Choroid plexus epithelial cell (primary cell): Measurements from ENCODE around the gene HSPA12B.

Experiments
- DNase-seq: peaks from one replicate; pipeline ENCODE4 v3.0.0-alpha.2; 2010; ENCODE audit warnings: low read depth
- H3K4me3 ChIP-seq: 2 replicates; pipeline ENCODE4 v1.5.1; 2011; ENCODE audit warnings: low read depth, mild to moderate bottlenecking, control low read depth, low read length, moderate library complexity
- TF ChIP-seq, protein P1 (sequence below): conservative IDR thresholded peaks from 2 replicates; pipeline ENCODE4 v1.5.1; 2011; ENCODE audit warnings: low read depth, mild to moderate bottlenecking, control low read depth, inconsistent platforms, low read length, moderate library complexity

HSPA12B gene

DNA sequence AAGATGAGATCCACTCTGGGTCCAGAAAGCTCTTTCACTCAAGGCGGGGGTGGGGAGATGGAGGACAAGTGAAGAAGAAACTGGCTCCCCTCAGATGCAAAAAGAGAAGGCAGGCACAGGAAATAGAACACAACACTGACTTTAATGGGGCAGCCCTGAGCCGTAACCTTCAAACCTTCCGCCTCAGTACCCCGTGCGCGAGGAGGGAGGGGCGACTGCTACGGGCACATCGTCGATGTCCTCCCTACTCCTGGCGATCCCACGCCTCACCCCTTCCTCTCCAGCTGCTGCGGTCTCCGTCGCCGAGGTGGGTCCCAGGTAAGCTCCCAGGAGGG is 44.9 kb downstream of the HSPA12B start:
- H3K4me3 ChIP-seq: peak overlapping the region; percentile 54
- DNase-seq: no peak
- TF ChIP-seq, protein P1, sequence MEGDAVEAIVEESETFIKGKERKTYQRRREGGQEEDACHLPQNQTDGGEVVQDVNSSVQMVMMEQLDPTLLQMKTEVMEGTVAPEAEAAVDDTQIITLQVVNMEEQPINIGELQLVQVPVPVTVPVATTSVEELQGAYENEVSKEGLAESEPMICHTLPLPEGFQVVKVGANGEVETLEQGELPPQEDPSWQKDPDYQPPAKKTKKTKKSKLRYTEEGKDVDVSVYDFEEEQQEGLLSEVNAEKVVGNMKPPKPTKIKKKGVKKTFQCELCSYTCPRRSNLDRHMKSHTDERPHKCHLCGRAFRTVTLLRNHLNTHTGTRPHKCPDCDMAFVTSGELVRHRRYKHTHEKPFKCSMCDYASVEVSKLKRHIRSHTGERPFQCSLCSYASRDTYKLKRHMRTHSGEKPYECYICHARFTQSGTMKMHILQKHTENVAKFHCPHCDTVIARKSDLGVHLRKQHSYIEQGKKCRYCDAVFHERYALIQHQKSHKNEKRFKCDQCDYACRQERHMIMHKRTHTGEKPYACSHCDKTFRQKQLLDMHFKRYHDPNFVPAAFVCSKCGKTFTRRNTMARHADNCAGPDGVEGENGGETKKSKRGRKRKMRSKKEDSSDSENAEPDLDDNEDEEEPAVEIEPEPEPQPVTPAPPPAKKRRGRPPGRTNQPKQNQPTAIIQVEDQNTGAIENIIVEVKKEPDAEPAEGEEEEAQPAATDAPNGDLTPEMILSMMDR: no peak

GRCh38 chr20:3777716-3778629 is 45.5 kb downstream of the HSPA12B start:
- TF ChIP-seq, protein P1: no peak
- peak; percentile 35 for DNase-seq
- H3K4me3 ChIP-seq: peak overlapping the region; percentile 54

DNA sequence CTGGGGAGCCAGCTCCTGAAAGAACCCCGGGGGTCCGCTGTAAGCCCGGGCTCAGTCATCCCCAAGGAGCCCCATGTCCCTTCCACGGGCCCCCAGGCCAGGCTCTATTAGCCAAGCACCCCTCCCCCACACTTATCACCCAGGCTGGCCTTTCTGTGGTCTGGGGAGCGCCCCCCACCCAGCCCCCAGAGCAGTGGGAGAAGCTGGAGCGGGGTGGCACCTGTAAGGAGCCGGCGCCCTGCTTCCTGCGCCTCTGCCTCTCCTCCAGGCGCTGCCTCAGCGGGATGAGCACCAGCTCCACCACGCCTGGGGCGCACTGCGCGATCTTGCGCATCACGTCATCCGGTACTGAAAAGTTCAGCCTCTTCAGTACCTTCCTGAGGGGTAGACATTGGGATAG is 46.5 kb downstream of the HSPA12B start:
- no peak overlapping the region for H3K4me3 ChIP-seq
- DNase-seq: no peak

DNA sequence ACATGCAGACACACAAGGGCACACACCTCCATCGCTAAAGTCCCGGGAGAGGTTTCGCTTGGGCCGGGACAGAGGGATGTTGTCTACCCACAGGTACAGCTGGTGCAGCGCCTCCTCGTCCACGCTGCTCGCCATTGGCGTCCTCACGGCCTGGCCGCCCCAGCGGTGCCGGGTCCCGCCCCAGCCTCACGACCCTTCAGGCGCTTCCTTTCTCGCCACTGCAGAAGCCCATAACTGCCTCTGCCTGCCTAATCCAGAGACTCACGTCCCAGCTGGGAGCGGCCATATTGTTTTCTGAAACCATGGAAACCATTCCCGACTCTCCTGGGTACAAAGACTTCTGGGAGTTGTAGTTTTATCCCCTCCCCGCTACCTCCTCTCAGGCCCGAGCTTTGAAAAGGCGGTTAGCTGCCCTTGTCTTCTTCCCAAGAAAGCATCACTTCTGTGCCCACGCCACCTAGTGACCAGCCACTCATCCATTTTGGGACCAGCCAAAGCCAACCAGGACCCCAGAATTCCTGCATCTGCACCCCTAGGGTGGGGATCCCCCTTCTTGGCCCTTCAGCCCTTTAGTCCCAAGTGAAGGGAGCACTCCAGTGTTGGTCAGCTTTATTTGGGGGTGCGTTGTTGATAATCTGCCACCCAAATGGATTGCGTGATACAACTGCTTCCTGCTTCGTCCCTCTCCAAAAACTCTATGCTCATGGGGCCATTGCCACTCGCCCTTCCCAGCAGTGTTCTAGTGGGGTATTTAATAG is 48.8 kb downstream of the HSPA12B start, which contains the start of gene SPEF1:
Gene SPEF1 (minus strand): TSS at position 296 of the 758 bp plus-strand sequence. CDS start 161 bp downstream, at position 135.
- TF ChIP-seq, protein P1: peak; percentile 54

More for the DNA sequence above, 46.5 kb downstream of the HSPA12B start:
- TF ChIP-seq, protein P1: no peak

DNA sequence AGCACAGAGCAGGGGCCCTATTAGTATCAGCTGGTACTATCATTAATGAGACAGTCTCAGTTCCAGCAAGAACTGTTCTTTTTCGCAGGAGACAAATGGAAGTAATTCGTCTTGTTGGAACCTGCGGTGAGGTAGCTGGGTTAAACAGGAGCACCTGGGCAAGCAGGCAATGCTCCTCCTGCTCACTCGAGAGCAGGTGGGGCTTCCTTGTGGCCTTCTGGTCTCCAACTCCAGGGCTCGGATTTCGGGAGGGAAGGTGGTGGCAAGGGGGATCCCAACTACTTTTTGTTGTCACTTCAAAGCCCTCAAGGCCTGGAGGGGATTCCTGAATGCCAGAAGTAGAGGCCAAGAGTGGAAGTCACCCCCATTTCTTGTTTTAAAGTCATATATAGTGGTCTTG is 50.1 kb downstream of the HSPA12B start:
- no peak for DNase-seq
- no peak overlapping the region for H3K4me3 ChIP-seq
- TF ChIP-seq, protein P1: no peak

More for the DNA sequence above, 48.8 kb downstream of the HSPA12B start, which contains the start of gene SPEF1:
- H3K4me3 ChIP-seq: peak within 1 kb of the TSS; percentile 46
- DNase-seq: peak; percentile 91

DNA sequence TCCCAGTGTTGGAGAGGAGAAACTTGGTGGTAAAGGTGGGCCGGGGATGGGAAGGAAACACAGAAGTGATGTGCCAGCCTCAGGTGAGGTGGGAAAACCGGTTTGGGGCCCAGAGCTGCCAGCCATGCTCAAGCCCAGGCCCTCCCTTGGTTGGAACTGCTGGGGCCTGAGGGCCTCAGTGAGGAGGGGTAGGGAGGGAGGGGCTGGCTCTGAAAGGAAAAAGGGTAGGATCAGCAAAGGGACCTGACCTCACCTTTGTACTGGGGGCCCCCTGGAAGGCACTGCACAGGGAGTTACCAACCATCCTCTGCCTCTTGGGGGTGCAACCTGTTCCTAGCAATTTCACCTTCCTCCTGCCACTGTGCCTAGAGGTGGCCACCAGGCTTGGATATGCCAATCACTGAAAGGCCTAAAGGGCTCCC is 50.6 kb downstream of the HSPA12B start:
- DNase-seq: no peak
- TF ChIP-seq, protein P1: no peak
- H3K4me3 ChIP-seq: no peak overlapping the region
